PC-3 (cell line): ENCODE data around the gene BPIFB1. TPM values are rescaled to one million over a fixed set of nuclear protein-coding genes. Genes with fewer than 3 reads are reported as not detected.

Experiments used
- ATAC-seq: fragments of 200-7000 bp; cut with Tn5 transposase; 2 replicates; pipeline ENCODE4 v1.9.1; 2020; ENCODE audit warnings: mild to moderate bottlenecking, moderate library complexity
- BruUV-seq: library from RNA; stranded (reverse); fragments of 400-500 nt; replicated peaks from 2 replicates; lab custom pipeline; 2021; lab: Mats Ljungman, UMichigan
- CTCF ChIA-PET: fragments of 300-600 bp; sonication (Branson Sonifier 250); formaldehyde crosslinking; loops from one replicate; lab custom pipeline; 2022; ENCODE audit warnings: antibody characterized with exemption; lab: Charles Lee
- POLR2A ChIA-PET: fragments of 300-600 bp; sonication (Branson Sonifier 250); formaldehyde crosslinking; loops from one replicate; lab custom pipeline; 2022; ENCODE audit warnings: antibody characterized with exemption; ENCODE audit not compliant: unreplicated experiment; lab: Charles Lee
- DNase-seq: peaks from one replicate; pipeline ENCODE4 v3.0.0-alpha.2; 2015
- H2AFZ ChIP-seq: fragments of 300-600 bp; sonication (generic); 2 replicates; pipeline ENCODE4 v1.6.0; 2016; ENCODE audit warnings: antibody characterized with exemption, low read length
- H3F3A ChIP-seq: fragments of 300-600 bp; sonication (generic); one replicate; pipeline ENCODE4 v1.6.0; 2017; ENCODE audit warnings: antibody characterized with exemption, low read length, control low read depth, mild to moderate bottlenecking; ENCODE audit not compliant: unreplicated experiment
- H3K27ac ChIP-seq: fragments of 300-600 bp; sonication (generic); 2 replicates; pipeline ENCODE4 v1.5.1; 2016; ENCODE audit warnings: mild to moderate bottlenecking, low read length
- H3K27me3 ChIP-seq: fragments of 300-600 bp; sonication (generic); 2 replicates; pipeline ENCODE4 v1.6.1; 2016; ENCODE audit warnings: low read length, mixed read lengths
- H3K36me3 ChIP-seq: fragments of 300-600 bp; sonication (generic); 2 replicates; pipeline ENCODE4 v1.6.1; 2016; ENCODE audit warnings: low read depth, mixed run types, low read length, mixed read lengths
- H3K4me1 ChIP-seq: fragments of 300-600 bp; sonication (generic); 2 replicates; pipeline ENCODE4 v1.5.1; 2016; ENCODE audit warnings: low read length; ENCODE audit not compliant: insufficient read depth
- H3K4me2 ChIP-seq: fragments of 300-600 bp; sonication (generic); 2 replicates; pipeline ENCODE4 v1.6.0; 2016; ENCODE audit warnings: low read length
- H3K4me3 ChIP-seq: fragments of 300-600 bp; sonication (generic); 2 replicates; pipeline ENCODE4 v1.5.1; 2016; ENCODE audit warnings: mild to moderate bottlenecking, low read length, mixed read lengths
- H3K79me2 ChIP-seq: fragments of 300-600 bp; sonication (generic); 2 replicates; pipeline ENCODE4 v1.6.1; 2017; ENCODE audit warnings: low read length, mixed read lengths
- H3K9ac ChIP-seq: fragments of 300-600 bp; sonication (generic); 2 replicates; pipeline ENCODE4 v1.6.0; 2016; ENCODE audit warnings: mild to moderate bottlenecking, low read length
- H3K9me2 ChIP-seq: fragments of 300-600 bp; sonication (generic); replicated peaks from 2 replicates; pipeline ENCODE4 v1.6.1; 2016; ENCODE audit warnings: mixed run types, low read length, mixed read lengths
- H3K9me3 ChIP-seq: fragments of 300-600 bp; sonication (generic); 2 replicates; pipeline ENCODE4 v1.6.1; 2016; ENCODE audit warnings: low read length, mixed read lengths
- H4K20me1 ChIP-seq: fragments of 300-600 bp; sonication (generic); 2 replicates; pipeline ENCODE4 v1.6.1; 2016; ENCODE audit warnings: low read length, mixed read lengths
- CTCF ChIP-seq: fragments of 300-600 bp; sonication (generic); conservative IDR thresholded peaks from 2 replicates; pipeline ENCODE4 v1.5.1; 2017; ENCODE audit warnings: antibody characterized with exemption, low read depth, mild to moderate bottlenecking, low read length
- EZH2 ChIP-seq: fragments of 300-600 bp; sonication (generic); IDR thresholded peaks from one replicate; pipeline ENCODE4 v1.6.1; 2017; ENCODE audit warnings: antibody characterized with exemption, mild to moderate bottlenecking, low read length; ENCODE audit not compliant: unreplicated experiment
- EZH2phosphoT487 ChIP-seq: fragments of 300-600 bp; sonication (generic); IDR thresholded peaks from 2 replicates; pipeline ENCODE4 v1.6.1; 2018; ENCODE audit warnings: mild to moderate bottlenecking, antibody characterized with exemption, low read length, borderline replicate concordance
- intact Hi-C: fragments of 100-400 bp; cut with micrococcal nuclease; formaldehyde crosslinking; loops from 2 replicates; pipeline ENCODE4 v1.9.0; 2023
- total RNA-seq: library from RNA; depleted of rRNA; stranded (reverse); fragments of >200 nt; gene quantifications from 2 replicates; pipeline ENCODE4 v1.2.3, GENCODE V29; 2014

Gene BPIFB1
- total RNA-seq, 1 experiment from 2014 or later = not detected

GRCh38 chr20:33308668-33309067 is 25.7 kb downstream of the BPIFB1 start:
- POLR2A ChIA-PET = no interaction called here
- intact Hi-C loops = no loop called here
- H3K36me3 ChIP-seq = no peaks in the 10 kb centered on the region
- H2AFZ ChIP-seq = no peak overlapping the region
- BruUV-seq = no TSS peak
- H3K9ac ChIP-seq = no peak overlapping the region
- no peaks in the 10 kb centered on the region for H3K9me2 ChIP-seq
- TF ChIP-seq CTCF (no peak), EZH2 (no peak), EZH2phosphoT487 (no peak)
- no peaks in the 10 kb centered on the region for H3K79me2 ChIP-seq
- H3K4me2 ChIP-seq = no peak overlapping the region
- H3K9me3 ChIP-seq = no peaks in the 10 kb centered on the region
- no peak overlapping the region for H3K4me3 ChIP-seq
- no peaks in the 10 kb centered on the region for H3K4me1 ChIP-seq
- H3K27ac ChIP-seq = no peak overlapping the region
- H3F3A ChIP-seq = no peaks in the 10 kb centered on the region
- no peaks in the 10 kb centered on the region for H3K27me3 ChIP-seq
- H4K20me1 ChIP-seq = no peaks in the 10 kb centered on the region
- DNase-seq = no peak
- CTCF ChIA-PET = no interaction called here
- ATAC-seq = no peak

DNA sequence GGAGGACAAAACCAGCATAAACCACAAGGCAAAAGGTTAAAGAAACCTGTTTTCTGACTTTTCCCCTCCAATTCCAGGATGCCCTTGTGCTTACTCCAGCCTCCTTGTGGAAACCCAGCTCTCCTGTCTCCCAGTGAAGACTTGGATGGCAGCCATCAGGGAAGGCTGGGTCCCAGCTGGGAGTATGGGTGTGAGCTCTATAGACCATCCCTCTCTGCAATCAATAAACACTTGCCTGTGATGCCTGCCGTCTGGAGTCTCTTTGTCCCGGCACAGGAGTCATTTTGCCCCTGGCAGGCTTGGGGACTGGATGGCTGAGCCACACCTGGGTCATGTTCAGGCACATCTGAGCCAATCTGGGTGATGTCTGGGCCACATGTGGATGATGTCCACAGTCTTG is 26.6 kb downstream of the BPIFB1 start:
- no peaks in the 10 kb centered on the region for H3K79me2 ChIP-seq
- TF ChIP-seq EZH2 = no peak
- TF ChIP-seq CTCF = no peak
- no peak for TF ChIP-seq EZH2phosphoT487
- no peak overlapping the region for H2AFZ ChIP-seq
- H3K27ac ChIP-seq = no peak overlapping the region
- CTCF ChIA-PET = no interaction called here
- no peaks in the 10 kb centered on the region for H3K36me3 ChIP-seq
- H3K4me1 ChIP-seq = no peaks in the 10 kb centered on the region
- no peak for DNase-seq
- no TSS peak for BruUV-seq
- ATAC-seq = no peak
- H3K4me3 ChIP-seq = no peak overlapping the region
- H3K4me2 ChIP-seq = no peak overlapping the region
- H3K9me2 ChIP-seq = no peaks in the 10 kb centered on the region
- no peaks in the 10 kb centered on the region for H3K27me3 ChIP-seq
- H3K9me3 ChIP-seq = no peaks in the 10 kb centered on the region
- H3F3A ChIP-seq = no peaks in the 10 kb centered on the region
- POLR2A ChIA-PET = no interaction called here
- no peaks in the 10 kb centered on the region for H4K20me1 ChIP-seq
- intact Hi-C loops = no loop called here
- H3K9ac ChIP-seq = no peak overlapping the region

DNA sequence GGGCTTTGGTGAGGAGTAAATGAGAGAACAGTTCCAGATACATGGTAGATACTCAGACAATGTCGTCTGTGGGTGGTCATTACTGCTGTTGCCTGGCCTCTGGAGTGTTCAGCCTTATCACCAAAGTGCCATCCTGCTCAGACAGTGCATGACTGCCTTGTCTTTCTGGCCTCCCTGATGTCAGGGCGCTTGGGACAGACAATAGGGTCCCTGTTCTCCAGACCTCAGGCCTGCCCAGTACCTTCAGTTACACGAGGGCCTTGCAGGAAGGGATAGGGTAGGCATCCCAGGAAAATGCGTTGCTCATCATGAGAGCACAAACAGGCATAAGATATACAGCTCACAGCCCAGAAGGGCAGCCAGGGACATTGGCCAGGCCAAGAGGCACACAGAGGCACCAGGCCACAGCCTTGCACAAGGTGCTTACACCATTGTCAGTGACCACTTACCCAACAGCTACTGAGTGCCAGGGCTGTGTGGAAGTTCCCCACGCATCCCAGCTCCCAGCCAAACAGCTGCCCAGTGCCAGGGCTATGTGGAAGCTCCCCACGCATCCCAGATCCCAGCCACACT is 27.4 kb downstream of the BPIFB1 start:
- Histone ChIP-seq H3K9ac (no peak overlapping the region), H2AFZ (no peak overlapping the region), H3K4me2 (no peak overlapping the region), H3K4me1 (no peaks in the 10 kb centered on the region), H3K9me2 (no peaks in the 10 kb centered on the region), H4K20me1 (no peaks in the 10 kb centered on the region), H3K27me3 (no peaks in the 10 kb centered on the region), H3K79me2 (no peaks in the 10 kb centered on the region), H3K4me3 (no peak overlapping the region), H3K9me3 (no peaks in the 10 kb centered on the region), H3F3A (no peaks in the 10 kb centered on the region), H3K36me3 (no peaks in the 10 kb centered on the region), H3K27ac (no peak overlapping the region)
- ATAC-seq (no peak), DNase-seq (no peak)
- ChIA-PET POLR2A (no interaction called here), CTCF (no interaction called here)
- intact Hi-C loops = no loop called here
- TF ChIP-seq EZH2 (no peak), CTCF (no peak), EZH2phosphoT487 (no peak)
- no TSS peak for BruUV-seq
